MM.1S (cell line): ENCODE measurements around the gene MAMLD1.

Source experiments
- DNase-seq: peaks from one replicate; pipeline ENCODE4 v3.0.0-alpha.2; 2015
- H2AFZ ChIP-seq: fragments of 300-600 bp; sonication (generic); 2 replicates; pipeline ENCODE4 v1.6.0; 2016; ENCODE audit warnings: antibody characterized with exemption, low read length
- H3F3A ChIP-seq: fragments of 300-600 bp; sonication (generic); 2 replicates; pipeline ENCODE4 v1.6.1; 2016; ENCODE audit warnings: mild to moderate bottlenecking, antibody characterized with exemption, low read length, moderate library complexity, mixed read lengths; ENCODE audit not compliant: insufficient read depth
- H3K27ac ChIP-seq: fragments of 300-600 bp; sonication (generic); 2 replicates; pipeline ENCODE4 v1.5.1; 2016; ENCODE audit warnings: mild to moderate bottlenecking, low read length
- H3K27me3 ChIP-seq: fragments of 300-600 bp; sonication (generic); replicated peaks from 2 replicates; pipeline ENCODE4 v1.6.0; 2016; ENCODE audit warnings: low read length; ENCODE audit not compliant: insufficient read depth
- H3K36me3 ChIP-seq: fragments of 300-600 bp; sonication (generic); replicated peaks from 2 replicates; pipeline ENCODE4 v1.6.1; 2016; ENCODE audit warnings: mild to moderate bottlenecking, low read length, mixed read lengths; ENCODE audit not compliant: insufficient read depth
- H3K4me1 ChIP-seq: fragments of 300-600 bp; sonication (generic); 2 replicates; pipeline ENCODE4 v1.6.1; 2016; ENCODE audit warnings: low read length, mixed read lengths
- H3K4me2 ChIP-seq: fragments of 300-600 bp; sonication (generic); 2 replicates; pipeline ENCODE4 v1.6.0; 2016; ENCODE audit warnings: low read depth, low read length
- H3K4me3 ChIP-seq: fragments of 300-600 bp; sonication (generic); 2 replicates; pipeline ENCODE4 v1.5.1; 2016; ENCODE audit warnings: low read length, mixed read lengths
- H3K79me2 ChIP-seq: fragments of 300-600 bp; sonication (generic); 2 replicates; pipeline ENCODE4 v1.6.1; 2016; ENCODE audit warnings: mixed run types, low read length, mixed read lengths
- H3K9ac ChIP-seq: fragments of 300-600 bp; sonication (generic); 2 replicates; pipeline ENCODE4 v1.6.1; 2016; ENCODE audit warnings: low read length, mixed read lengths
- H3K9me2 ChIP-seq: fragments of 300-600 bp; sonication (generic); replicated peaks from 2 replicates; pipeline ENCODE4 v1.6.1; 2016; ENCODE audit warnings: mild to moderate bottlenecking, low read length, mixed read lengths; ENCODE audit not compliant: insufficient read depth
- H3K9me3 ChIP-seq: fragments of 300-600 bp; sonication (generic); replicated peaks from 2 replicates; pipeline ENCODE4 v1.6.1; 2016; ENCODE audit warnings: mild to moderate bottlenecking, low read length, mixed read lengths; ENCODE audit not compliant: insufficient read depth
- H4K20me1 ChIP-seq: fragments of 300-600 bp; sonication (generic); 2 replicates; pipeline ENCODE4 v1.6.1; 2016; ENCODE audit warnings: mild to moderate bottlenecking, low read length, moderate library complexity, mixed read lengths; ENCODE audit not compliant: insufficient read depth
- EZH2 ChIP-seq: fragments of 300-600 bp; sonication (generic); optimal IDR thresholded peaks from 2 replicates; pipeline ENCODE3; 2017; ENCODE audit warnings: low read depth, mild to moderate bottlenecking, antibody characterized with exemption, low read length, mixed read lengths
- EZH2phosphoT487 ChIP-seq: fragments of 300-600 bp; sonication (generic); IDR thresholded peaks from 2 replicates; pipeline ENCODE4 v1.6.1; 2018; ENCODE audit warnings: antibody characterized with exemption, low read length
- TF ChIP-seq, protein P1 (sequence below): fragments of 300-600 bp; sonication (generic); IDR thresholded peaks from 2 replicates; pipeline ENCODE4 v1.5.1; 2016; ENCODE audit warnings: antibody characterized with exemption, low read length, mixed read lengths

The MAMLD1 gene

GRCh38 chrX:150460781-150461180 is 97.7 kb downstream of the MAMLD1 start:
- Histone ChIP-seq H3K79me2 (no peaks in the 10 kb centered on the region), H3K4me3 (no peak overlapping the region), H3K9me3 (no peaks in the 10 kb centered on the region), H3F3A (no peaks in the 10 kb centered on the region), H3K4me1 (no peaks in the 10 kb centered on the region), H2AFZ (no peak overlapping the region), H3K9me2 (no peaks in the 10 kb centered on the region), H3K27ac (no peak overlapping the region), H3K27me3 (no peaks in the 10 kb centered on the region), H3K9ac (no peak overlapping the region), H3K36me3 (no peaks in the 10 kb centered on the region), H3K4me2 (no peak overlapping the region), H4K20me1 (no peaks in the 10 kb centered on the region)
- no peak for DNase-seq
- TF ChIP-seq, protein P1, sequence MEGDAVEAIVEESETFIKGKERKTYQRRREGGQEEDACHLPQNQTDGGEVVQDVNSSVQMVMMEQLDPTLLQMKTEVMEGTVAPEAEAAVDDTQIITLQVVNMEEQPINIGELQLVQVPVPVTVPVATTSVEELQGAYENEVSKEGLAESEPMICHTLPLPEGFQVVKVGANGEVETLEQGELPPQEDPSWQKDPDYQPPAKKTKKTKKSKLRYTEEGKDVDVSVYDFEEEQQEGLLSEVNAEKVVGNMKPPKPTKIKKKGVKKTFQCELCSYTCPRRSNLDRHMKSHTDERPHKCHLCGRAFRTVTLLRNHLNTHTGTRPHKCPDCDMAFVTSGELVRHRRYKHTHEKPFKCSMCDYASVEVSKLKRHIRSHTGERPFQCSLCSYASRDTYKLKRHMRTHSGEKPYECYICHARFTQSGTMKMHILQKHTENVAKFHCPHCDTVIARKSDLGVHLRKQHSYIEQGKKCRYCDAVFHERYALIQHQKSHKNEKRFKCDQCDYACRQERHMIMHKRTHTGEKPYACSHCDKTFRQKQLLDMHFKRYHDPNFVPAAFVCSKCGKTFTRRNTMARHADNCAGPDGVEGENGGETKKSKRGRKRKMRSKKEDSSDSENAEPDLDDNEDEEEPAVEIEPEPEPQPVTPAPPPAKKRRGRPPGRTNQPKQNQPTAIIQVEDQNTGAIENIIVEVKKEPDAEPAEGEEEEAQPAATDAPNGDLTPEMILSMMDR: no peak
- no peak for TF ChIP-seq EZH2
- TF ChIP-seq EZH2phosphoT487: no peak

DNA sequence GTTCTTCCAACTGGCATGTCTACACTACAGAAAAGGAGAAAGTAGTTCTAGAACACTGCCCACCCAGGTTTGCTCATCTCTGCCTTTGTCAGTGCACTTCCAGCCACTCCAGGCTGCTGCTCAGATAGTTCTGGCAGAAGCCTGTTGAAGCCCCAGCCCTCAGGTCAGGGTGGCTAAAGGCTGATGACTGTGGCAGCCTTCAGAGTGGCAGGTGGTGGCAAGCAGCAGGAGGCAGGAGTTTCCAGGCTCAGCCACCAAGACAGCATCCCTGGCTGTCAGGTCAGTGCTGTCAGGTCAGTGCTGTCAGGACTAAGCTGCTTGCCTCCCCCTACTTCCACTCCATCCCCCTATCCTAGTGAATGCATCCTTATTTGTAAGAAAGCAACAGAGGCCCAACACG is 100.4 kb downstream of the MAMLD1 start:
- TF ChIP-seq EZH2 (no peak), EZH2phosphoT487 (no peak)
- TF ChIP-seq, protein P1: no peak
- H2AFZ ChIP-seq: no peak overlapping the region
- H3K9me2 ChIP-seq: no peaks in the 10 kb centered on the region

DNA sequence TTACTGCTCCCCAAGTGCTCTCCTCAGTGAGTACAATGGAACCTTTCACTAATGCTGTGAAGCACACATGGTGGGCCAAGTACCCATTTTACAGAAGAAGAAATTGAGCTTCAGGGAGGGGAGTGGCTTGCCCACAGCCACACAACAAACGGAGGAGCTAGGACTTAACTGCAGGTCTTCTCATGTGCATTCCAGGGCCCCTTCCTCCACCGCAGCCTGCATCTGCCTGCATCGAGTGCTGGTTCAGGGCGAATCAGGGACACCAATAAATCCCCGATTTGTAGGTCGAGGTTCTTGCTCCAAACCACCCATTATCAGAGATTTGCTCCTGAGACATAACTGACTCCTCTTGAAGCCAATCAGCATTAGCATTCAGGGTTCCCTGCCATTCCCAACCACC is 100.9 kb downstream of the MAMLD1 start:
- no peaks in the 10 kb centered on the region for H3F3A ChIP-seq
- TF ChIP-seq, protein P1: no peak
- TF ChIP-seq EZH2 (no peak), EZH2phosphoT487 (no peak)
- no peak for DNase-seq

More for the DNA sequence above, 100.4 kb downstream of the MAMLD1 start:
- H3K9me3 ChIP-seq: no peaks in the 10 kb centered on the region
- no peak for DNase-seq
- H3K9ac ChIP-seq: no peak overlapping the region
- no peaks in the 10 kb centered on the region for H3K4me1 ChIP-seq
- no peaks in the 10 kb centered on the region for H3K27me3 ChIP-seq
- no peak overlapping the region for H3K4me3 ChIP-seq
- no peak overlapping the region for H3K4me2 ChIP-seq
- H3K79me2 ChIP-seq: no peaks in the 10 kb centered on the region
- H4K20me1 ChIP-seq: no peaks in the 10 kb centered on the region
- no peaks in the 10 kb centered on the region for H3F3A ChIP-seq
- H3K27ac ChIP-seq: no peak overlapping the region
- no peaks in the 10 kb centered on the region for H3K36me3 ChIP-seq

More for the DNA sequence above, 100.9 kb downstream of the MAMLD1 start:
- H3K9me3 ChIP-seq: no peaks in the 10 kb centered on the region
- H3K9ac ChIP-seq: no peak overlapping the region
- H3K9me2 ChIP-seq: no peaks in the 10 kb centered on the region
- H3K27me3 ChIP-seq: no peaks in the 10 kb centered on the region
- no peaks in the 10 kb centered on the region for H4K20me1 ChIP-seq
- H3K27ac ChIP-seq: no peak overlapping the region
- H3K4me2 ChIP-seq: no peak overlapping the region
- H3K4me3 ChIP-seq: no peak overlapping the region
- H2AFZ ChIP-seq: no peak overlapping the region
- H3K36me3 ChIP-seq: no peaks in the 10 kb centered on the region
- no peaks in the 10 kb centered on the region for H3K4me1 ChIP-seq
- H3K79me2 ChIP-seq: no peaks in the 10 kb centered on the region
